ENCODE data around the gene MSH3. TPM values are rescaled to one million over a fixed set of nuclear protein-coding genes. Genes with fewer than 3 reads are reported as not detected.

The MSH3 gene
- total RNA-seq, 1 donor from 2014 or later = 19.3 TPM

DNA sequence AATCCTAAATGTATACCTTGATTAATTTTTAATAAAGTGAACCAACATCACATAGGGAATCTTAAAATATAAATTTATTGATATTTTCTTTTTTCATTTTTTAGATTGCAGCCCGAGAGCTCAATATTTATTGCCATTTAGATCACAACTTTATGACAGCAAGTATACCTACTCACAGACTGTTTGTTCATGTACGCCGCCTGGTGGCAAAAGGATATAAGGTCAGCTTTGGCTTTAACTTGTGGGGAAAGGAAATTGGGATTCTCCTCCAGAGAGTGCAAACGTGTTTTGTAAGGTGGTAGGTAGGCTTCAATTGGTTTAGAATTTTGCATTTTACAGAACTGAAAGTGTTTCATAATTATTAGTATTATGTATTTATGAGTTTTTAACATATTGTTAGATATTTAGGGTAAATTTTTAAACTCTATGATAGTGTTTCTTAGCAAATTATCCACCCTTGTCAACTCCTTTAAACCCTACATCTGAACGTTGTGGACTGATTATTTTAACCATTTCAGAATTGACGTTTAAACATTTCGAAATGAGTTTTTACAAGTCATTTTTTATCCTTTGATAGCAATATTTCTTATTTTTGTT, 17.8 kb downstream of the MSH3 start:
- H3K36me3 ChIP-seq (ENCODE audit: control insufficient read depth in 3 of 3, insufficient read depth in 3 of 3, low read length in 3 of 3) = peaks cover 9 to 25% (median 18%) of the 10 kb centered on the region in 3 donors
- no peak overlapping the region for H3K4me3 ChIP-seq (ENCODE audit: low read length in 3 of 3)
- no peak overlapping the region for H3K27ac ChIP-seq (ENCODE audit: low read depth, low read length)
- no peaks in the 10 kb centered on the region for H3K9me3 ChIP-seq (ENCODE audit: control insufficient read depth in 3 of 3, low read length in 3 of 3)
- no peak overlapping the region for H3K9ac ChIP-seq (ENCODE audit: low read depth in 1 of 3, low read length in 3 of 3)
- no peaks in the 10 kb centered on the region for H3K27me3 ChIP-seq (ENCODE audit: control insufficient read depth in 3 of 3, insufficient read depth in 3 of 3, low read length in 3 of 3)
- peaks cover 0 to 4% (median 0%) of the 10 kb centered on the region in 3 donors for H3K4me1 ChIP-seq (ENCODE audit: control insufficient read depth in 3 of 3, insufficient read depth in 3 of 3, low read length in 3 of 3)

DNA sequence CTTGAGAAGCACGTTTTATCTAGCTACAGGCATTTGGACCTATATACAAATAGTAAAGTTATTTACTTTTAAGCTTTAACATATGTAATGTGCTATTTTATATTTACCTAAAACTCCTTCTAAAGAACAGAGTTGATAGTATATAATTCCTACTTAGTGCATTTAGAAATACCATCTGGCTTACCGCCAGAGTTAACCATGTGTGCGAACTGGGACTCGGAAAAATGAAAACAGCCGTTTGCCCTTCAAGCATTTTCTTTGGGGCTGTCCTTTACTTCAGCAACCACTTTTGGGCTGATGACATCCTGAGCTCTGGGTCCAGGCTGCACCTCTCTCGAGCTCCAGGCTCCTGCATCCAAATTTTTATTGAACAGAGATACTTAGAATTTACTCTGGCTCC, 22.3 kb downstream of the MSH3 start:
- Histone ChIP-seq H3K27me3 (ENCODE audit: control insufficient read depth in 3 of 3, insufficient read depth in 3 of 3, low read length in 3 of 3) (no peaks in the 10 kb centered on the region), H3K36me3 (ENCODE audit: control insufficient read depth in 3 of 3, insufficient read depth in 3 of 3, low read length in 3 of 3) (peaks cover 17 to 33% (median 25%) of the 10 kb centered on the region in 3 donors), H3K9ac (ENCODE audit: low read depth in 1 of 3, low read length in 3 of 3) (no peak overlapping the region), H3K9me3 (ENCODE audit: control insufficient read depth in 3 of 3, low read length in 3 of 3) (no peaks in the 10 kb centered on the region), H3K4me1 (ENCODE audit: control insufficient read depth in 3 of 3, insufficient read depth in 3 of 3, low read length in 3 of 3) (no peaks in the 10 kb centered on the region), H3K4me3 (ENCODE audit: low read length in 3 of 3) (no peak overlapping the region), H3K27ac (ENCODE audit: low read depth, low read length) (no peak overlapping the region)

DNA sequence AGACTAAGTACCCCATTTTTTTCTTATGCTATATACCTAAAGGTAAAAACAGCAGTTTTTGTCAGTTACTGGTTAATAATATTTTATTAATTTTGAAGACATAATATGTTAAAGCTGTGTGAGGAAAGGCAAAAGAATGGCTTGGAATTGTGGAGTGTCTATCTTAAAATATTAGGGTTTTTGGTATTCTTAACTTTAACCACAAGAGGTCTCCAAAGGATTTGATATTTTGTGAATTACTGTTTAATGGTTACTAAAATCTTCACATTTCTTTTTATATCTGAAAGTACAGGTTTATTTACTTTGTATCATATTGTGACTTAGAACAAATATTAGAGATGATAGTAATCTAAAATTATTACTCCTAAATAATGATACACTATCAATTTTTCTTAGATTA, 32.3 kb downstream of the MSH3 start:
- Histone ChIP-seq H3K27me3 (ENCODE audit: control insufficient read depth in 3 of 3, insufficient read depth in 3 of 3, low read length in 3 of 3) (no peaks in the 10 kb centered on the region), H3K27ac (ENCODE audit: low read depth, low read length) (no peak overlapping the region), H3K9me3 (ENCODE audit: control insufficient read depth in 3 of 3, low read length in 3 of 3) (peaks cover 0 to 3% (median 0%) of the 10 kb centered on the region in 3 donors), H3K4me1 (ENCODE audit: control insufficient read depth in 3 of 3, insufficient read depth in 3 of 3, low read length in 3 of 3) (no peaks in the 10 kb centered on the region), H3K9ac (ENCODE audit: low read depth in 1 of 3, low read length in 3 of 3) (no peak overlapping the region), H3K4me3 (ENCODE audit: low read length in 3 of 3) (no peak overlapping the region), H3K36me3 (ENCODE audit: control insufficient read depth in 3 of 3, insufficient read depth in 3 of 3, low read length in 3 of 3) (peaks cover 0 to 4% (median 0%) of the 10 kb centered on the region in 3 donors)

DNA sequence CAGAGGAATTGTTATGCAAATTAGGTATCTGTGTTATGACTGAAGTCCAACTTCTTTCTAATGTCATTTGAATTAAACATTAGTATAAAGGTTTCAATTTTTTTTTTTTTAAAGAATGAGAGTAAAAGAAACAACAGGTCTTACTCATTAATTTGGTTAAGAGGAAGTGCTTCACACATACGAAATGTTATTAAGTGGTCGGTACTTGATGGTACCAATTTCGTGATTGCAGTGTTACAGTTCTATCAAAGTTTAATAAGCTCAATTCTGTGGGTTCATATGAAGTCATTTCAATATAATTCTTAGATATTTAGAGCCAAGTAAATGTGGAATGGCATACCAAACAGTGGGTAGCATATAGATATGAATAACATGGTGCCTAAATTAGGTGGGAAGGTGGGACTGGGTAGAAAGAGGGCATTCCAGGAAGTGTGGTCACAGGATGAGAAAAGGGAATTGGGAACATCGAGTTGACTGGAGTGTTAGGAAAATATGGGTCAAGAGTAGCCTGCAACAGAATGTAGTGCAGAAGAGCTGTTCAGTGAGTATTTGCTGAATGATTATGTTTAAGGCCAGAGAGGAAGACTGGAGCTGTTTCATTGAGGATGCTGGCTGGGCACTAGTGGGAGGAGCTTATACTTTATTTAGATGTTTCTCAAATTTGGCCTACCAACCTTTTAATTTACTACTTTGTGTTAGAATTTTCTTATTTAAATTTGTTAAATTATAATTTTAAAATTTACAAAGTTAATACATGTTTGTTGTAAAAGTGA, 34.4 kb downstream of the MSH3 start:
- no peak overlapping the region for H3K27ac ChIP-seq (ENCODE audit: low read depth, low read length)
- H3K36me3 ChIP-seq (ENCODE audit: control insufficient read depth in 3 of 3, insufficient read depth in 3 of 3, low read length in 3 of 3) = no peaks in the 10 kb centered on the region

DNA sequence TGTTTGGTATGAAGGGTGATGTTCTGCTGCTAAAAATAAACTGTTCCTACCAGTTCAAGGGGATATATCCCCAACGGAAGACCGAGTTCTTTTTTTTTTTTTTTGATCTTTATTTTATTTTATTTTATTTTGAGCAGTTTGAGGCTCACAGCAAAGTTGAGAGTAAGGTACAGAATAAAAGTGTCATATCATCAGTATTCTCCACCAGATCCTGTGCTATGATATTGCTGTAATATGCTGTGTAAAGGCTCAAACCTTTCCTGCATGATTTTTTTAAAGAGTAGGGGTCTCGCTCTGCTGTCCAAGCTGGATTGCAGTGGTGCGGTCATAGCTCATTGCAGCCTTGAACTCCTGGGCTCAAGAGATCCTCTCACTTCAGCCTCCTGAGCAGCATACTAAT, 35.2 kb downstream of the MSH3 start:
- H3K36me3 ChIP-seq (ENCODE audit: control insufficient read depth in 3 of 3, insufficient read depth in 3 of 3, low read length in 3 of 3) = no peaks in the 10 kb centered on the region
- H3K27ac ChIP-seq (ENCODE audit: low read depth, low read length) = no peak overlapping the region
- H3K4me3 ChIP-seq (ENCODE audit: low read length in 3 of 3) = no peak overlapping the region
- H3K9ac ChIP-seq (ENCODE audit: low read depth in 1 of 3, low read length in 3 of 3) = no peak overlapping the region
- no peaks in the 10 kb centered on the region for H3K4me1 ChIP-seq (ENCODE audit: control insufficient read depth in 3 of 3, insufficient read depth in 3 of 3, low read length in 3 of 3)
- H3K9me3 ChIP-seq (ENCODE audit: control insufficient read depth in 3 of 3, low read length in 3 of 3) = no peaks in the 10 kb centered on the region
- H3K27me3 ChIP-seq (ENCODE audit: control insufficient read depth in 3 of 3, insufficient read depth in 3 of 3, low read length in 3 of 3) = no peaks in the 10 kb centered on the region

More for the DNA sequence above, 34.4 kb downstream of the MSH3 start:
- Histone ChIP-seq H3K9me3 (ENCODE audit: control insufficient read depth in 3 of 3, low read length in 3 of 3) (peaks cover 0 to 2% (median 0%) of the 10 kb centered on the region in 3 donors), H3K9ac (ENCODE audit: low read depth in 1 of 3, low read length in 3 of 3) (no peak overlapping the region), H3K27me3 (ENCODE audit: control insufficient read depth in 3 of 3, insufficient read depth in 3 of 3, low read length in 3 of 3) (no peaks in the 10 kb centered on the region), H3K4me3 (ENCODE audit: low read length in 3 of 3) (no peak overlapping the region), H3K4me1 (ENCODE audit: control insufficient read depth in 3 of 3, insufficient read depth in 3 of 3, low read length in 3 of 3) (no peaks in the 10 kb centered on the region)

DNA sequence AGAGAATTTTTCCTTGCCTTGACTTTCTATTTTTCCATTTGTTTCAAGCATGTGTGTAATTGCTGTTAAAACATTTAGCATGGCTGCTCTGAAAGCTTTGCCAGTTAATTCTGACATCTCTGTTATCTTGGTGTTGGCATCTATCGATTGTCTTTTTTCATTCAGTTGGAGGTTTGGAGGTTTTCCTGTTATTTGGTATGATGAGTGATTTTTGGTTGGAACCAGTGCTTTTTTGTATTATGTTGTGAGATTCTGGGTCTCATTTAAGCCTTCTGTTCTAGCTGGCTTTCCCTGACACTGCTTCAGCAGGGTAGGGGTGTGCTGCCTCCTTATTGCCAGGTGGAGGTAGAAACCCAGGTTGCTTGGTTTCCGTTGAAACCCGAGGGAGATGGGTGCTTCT, 41.2 kb downstream of the MSH3 start:
- Histone ChIP-seq H3K27ac (ENCODE audit: low read depth, low read length) (no peak overlapping the region), H3K4me3 (ENCODE audit: low read length in 3 of 3) (no peak overlapping the region), H3K4me1 (ENCODE audit: control insufficient read depth in 3 of 3, insufficient read depth in 3 of 3, low read length in 3 of 3) (no peaks in the 10 kb centered on the region), H3K27me3 (ENCODE audit: control insufficient read depth in 3 of 3, insufficient read depth in 3 of 3, low read length in 3 of 3) (no peaks in the 10 kb centered on the region), H3K9me3 (ENCODE audit: control insufficient read depth in 3 of 3, low read length in 3 of 3) (no peaks in the 10 kb centered on the region), H3K36me3 (ENCODE audit: control insufficient read depth in 3 of 3, insufficient read depth in 3 of 3, low read length in 3 of 3) (peaks cover 0 to 3% (median 0%) of the 10 kb centered on the region in 3 donors), H3K9ac (ENCODE audit: low read depth in 1 of 3, low read length in 3 of 3) (no peak overlapping the region)

DNA sequence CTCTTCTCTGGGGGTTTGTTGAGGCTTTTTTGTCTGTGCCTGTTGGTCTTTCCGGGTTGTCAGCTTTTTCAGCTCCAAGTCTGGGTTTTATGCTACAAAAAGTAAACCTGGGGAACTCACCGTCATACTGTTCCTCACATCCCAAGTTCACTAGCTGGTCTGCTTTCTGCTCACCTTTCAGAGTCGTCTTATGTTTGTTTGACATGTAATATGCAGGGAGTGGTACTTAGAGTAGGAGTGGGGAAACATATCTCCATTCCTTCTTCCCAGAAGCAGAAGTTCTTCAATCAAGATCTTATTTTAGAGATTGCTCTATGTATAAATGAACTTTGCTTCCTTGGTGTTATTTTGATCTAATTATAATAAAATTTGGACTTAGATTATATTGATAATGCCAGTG, 42.0 kb downstream of the MSH3 start:
- Histone ChIP-seq H3K36me3 (ENCODE audit: control insufficient read depth in 3 of 3, insufficient read depth in 3 of 3, low read length in 3 of 3) (peaks cover 0 to 3% (median 0%) of the 10 kb centered on the region in 3 donors), H3K4me3 (ENCODE audit: low read length in 3 of 3) (no peak overlapping the region), H3K4me1 (ENCODE audit: control insufficient read depth in 3 of 3, insufficient read depth in 3 of 3, low read length in 3 of 3) (no peaks in the 10 kb centered on the region), H3K9ac (ENCODE audit: low read depth in 1 of 3, low read length in 3 of 3) (no peak overlapping the region), H3K9me3 (ENCODE audit: control insufficient read depth in 3 of 3, low read length in 3 of 3) (no peaks in the 10 kb centered on the region), H3K27ac (ENCODE audit: low read depth, low read length) (no peak overlapping the region), H3K27me3 (ENCODE audit: control insufficient read depth in 3 of 3, insufficient read depth in 3 of 3, low read length in 3 of 3) (no peaks in the 10 kb centered on the region)

DNA sequence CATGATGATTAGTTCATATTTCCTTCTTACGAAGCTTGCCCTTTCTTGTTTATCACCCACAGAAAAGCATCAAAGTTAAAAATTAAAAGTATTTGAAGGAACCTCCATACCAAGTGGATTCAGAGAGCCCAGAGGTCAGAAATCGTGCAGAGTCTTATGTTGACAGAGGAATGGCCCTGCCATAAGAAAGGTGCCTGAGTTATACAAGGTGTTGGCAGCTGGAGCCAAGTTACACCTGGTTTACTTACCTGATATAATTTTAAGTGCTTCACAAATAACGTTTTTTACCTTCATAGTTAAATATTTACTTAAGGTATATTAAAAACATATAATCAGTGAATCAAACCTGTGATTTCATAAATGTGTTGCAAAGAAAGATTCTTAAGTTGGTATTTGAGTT, 42.6 kb downstream of the MSH3 start:
- Histone ChIP-seq H3K36me3 (ENCODE audit: control insufficient read depth in 3 of 3, insufficient read depth in 3 of 3, low read length in 3 of 3) (peaks cover 0 to 3% (median under 1%) of the 10 kb centered on the region in 3 donors), H3K27ac (ENCODE audit: low read depth, low read length) (no peak overlapping the region), H3K9ac (ENCODE audit: low read depth in 1 of 3, low read length in 3 of 3) (no peak overlapping the region), H3K4me1 (ENCODE audit: control insufficient read depth in 3 of 3, insufficient read depth in 3 of 3, low read length in 3 of 3) (no peaks in the 10 kb centered on the region), H3K27me3 (ENCODE audit: control insufficient read depth in 3 of 3, insufficient read depth in 3 of 3, low read length in 3 of 3) (no peaks in the 10 kb centered on the region), H3K9me3 (ENCODE audit: control insufficient read depth in 3 of 3, low read length in 3 of 3) (no peaks in the 10 kb centered on the region), H3K4me3 (ENCODE audit: low read length in 3 of 3) (no peak overlapping the region)

DNA sequence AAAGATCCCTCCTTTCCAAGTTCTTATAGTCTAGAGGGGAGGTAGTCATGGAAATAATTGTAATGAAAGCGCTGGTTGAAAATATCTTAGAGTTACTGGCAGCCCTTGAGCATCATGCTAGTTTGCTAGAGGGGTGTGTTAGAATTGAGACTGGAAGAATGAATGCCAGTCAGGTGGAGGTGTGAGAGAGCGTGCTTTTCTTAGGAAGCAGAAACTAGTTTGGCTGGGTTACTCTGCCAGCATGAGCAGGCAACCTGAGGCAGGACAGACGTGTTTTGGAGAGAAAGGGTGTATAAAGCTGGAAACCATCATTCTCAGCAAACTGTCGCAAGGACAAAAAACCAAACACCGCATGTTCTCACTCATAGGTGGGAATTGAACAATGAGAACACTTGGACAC, 43.9 kb downstream of the MSH3 start:
- no peak overlapping the region for H3K4me3 ChIP-seq (ENCODE audit: low read length in 3 of 3)
- no peak overlapping the region for H3K27ac ChIP-seq (ENCODE audit: low read depth, low read length)
- H3K27me3 ChIP-seq (ENCODE audit: control insufficient read depth in 3 of 3, insufficient read depth in 3 of 3, low read length in 3 of 3) = no peaks in the 10 kb centered on the region
- peaks cover 0 to 3% (median 2%) of the 10 kb centered on the region in 3 donors for H3K36me3 ChIP-seq (ENCODE audit: control insufficient read depth in 3 of 3, insufficient read depth in 3 of 3, low read length in 3 of 3)
- H3K9me3 ChIP-seq (ENCODE audit: control insufficient read depth in 3 of 3, low read length in 3 of 3) = no peaks in the 10 kb centered on the region
- H3K4me1 ChIP-seq (ENCODE audit: control insufficient read depth in 3 of 3, insufficient read depth in 3 of 3, low read length in 3 of 3) = no peaks in the 10 kb centered on the region
- no peak overlapping the region for H3K9ac ChIP-seq (ENCODE audit: low read depth in 1 of 3, low read length in 3 of 3)

DNA sequence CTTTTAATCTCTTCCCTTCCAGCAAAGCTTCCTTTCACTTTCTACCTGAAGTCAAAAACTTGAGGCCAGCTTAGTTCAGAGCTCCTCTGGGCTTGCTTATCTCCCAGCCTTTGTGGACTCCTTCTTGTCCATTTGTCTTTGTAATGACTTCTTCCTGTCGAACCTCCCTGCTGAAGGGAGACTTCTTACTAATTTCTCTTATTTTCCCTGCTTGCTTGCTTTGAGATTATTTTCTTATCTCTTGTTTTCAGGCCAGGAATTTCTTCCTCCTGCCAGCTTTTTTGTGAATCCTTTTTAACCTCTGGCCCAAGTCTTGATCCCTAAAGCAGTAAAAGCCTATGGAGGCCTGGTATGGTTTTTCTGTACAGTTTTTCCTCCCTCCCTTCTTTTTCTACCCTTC, 47.1 kb downstream of the MSH3 start:
- no peaks in the 10 kb centered on the region for H3K4me1 ChIP-seq (ENCODE audit: control insufficient read depth in 3 of 3, insufficient read depth in 3 of 3, low read length in 3 of 3)
- no peaks in the 10 kb centered on the region for H3K9me3 ChIP-seq (ENCODE audit: control insufficient read depth in 3 of 3, low read length in 3 of 3)
- H3K36me3 ChIP-seq (ENCODE audit: control insufficient read depth in 3 of 3, insufficient read depth in 3 of 3, low read length in 3 of 3) = peaks cover 0 to 2% (median 0%) of the 10 kb centered on the region in 3 donors
- H3K27ac ChIP-seq (ENCODE audit: low read depth, low read length) = no peak overlapping the region
- H3K4me3 ChIP-seq (ENCODE audit: low read length in 3 of 3) = no peak overlapping the region
- no peaks in the 10 kb centered on the region for H3K27me3 ChIP-seq (ENCODE audit: control insufficient read depth in 3 of 3, insufficient read depth in 3 of 3, low read length in 3 of 3)
- H3K9ac ChIP-seq (ENCODE audit: low read depth in 1 of 3, low read length in 3 of 3) = no peak overlapping the region

All from skeletal muscle tissue (tissue), 4 donors.